HepG2 (cell line): ENCODE results near the gene FOXS1. TPM values are rescaled to one million over a fixed set of nuclear protein-coding genes. Genes with fewer than 3 reads are reported as not detected.

Experiments used
- ADNP ChIP-seq: sonication (generic); formaldehyde crosslinking; IDR thresholded peaks from 2 replicates; pipeline ENCODE4 v1.4.0; 2020; ENCODE audit warnings: missing genetic modification reagents
- ARNT ChIP-seq: fragments of 450-650 bp; IDR thresholded peaks from 2 replicates; pipeline ENCODE4 v1.6.1; 2017
- ATF3 ChIP-seq: sonication (generic); formaldehyde crosslinking; IDR thresholded peaks from 2 replicates; pipeline ENCODE4 v1.4.0; 2020; ENCODE audit warnings: missing genetic modification reagents
- ATF5 ChIP-seq: sonication (generic); formaldehyde crosslinking; IDR thresholded peaks from 2 replicates; pipeline ENCODE4 v1.4.0; 2020; ENCODE audit warnings: mild to moderate bottlenecking, low read depth, missing genetic modification reagents
- EED ChIP-seq: sonication (generic); formaldehyde crosslinking; IDR thresholded peaks from 2 replicates; pipeline ENCODE4 v1.5.0; 2020; ENCODE audit warnings: mild to moderate bottlenecking, missing genetic modification reagents
- FOXO1 ChIP-seq: sonication (generic); formaldehyde crosslinking; IDR thresholded peaks from 2 replicates; pipeline ENCODE4 v1.4.0; 2020; ENCODE audit warnings: missing genetic modification reagents
- HOXA7 ChIP-seq: sonication (generic); formaldehyde crosslinking; IDR thresholded peaks from 2 replicates; pipeline ENCODE4 v1.8.1; 2022; ENCODE audit warnings: mild to moderate bottlenecking, missing genetic modification reagents, moderate library complexity
- KLF11 ChIP-seq: IDR thresholded peaks from 2 replicates; pipeline ENCODE4 v1.6.1; 2016; ENCODE audit warnings: missing compliant biosample characterization
- LBX2 ChIP-seq: sonication (generic); formaldehyde crosslinking; IDR thresholded peaks from 2 replicates; pipeline ENCODE4 v1.5.0; 2020; ENCODE audit warnings: missing genetic modification reagents, mild to moderate bottlenecking, borderline replicate concordance
- MAFF ChIP-seq: IDR thresholded peaks from 2 replicates; pipeline ENCODE4 v1.6.1; 2011; ENCODE audit warnings: low read depth, low read length, improper control_type of control experiment
- PBX2 ChIP-seq: IDR thresholded peaks from 2 replicates; pipeline ENCODE4 v1.6.1; 2016; ENCODE audit warnings: control low read depth
- REXO4 ChIP-seq: sonication (generic); formaldehyde crosslinking; IDR thresholded peaks from 2 replicates; pipeline ENCODE4 v1.8.0; 2022; ENCODE audit warnings: missing genetic modification reagents, mild to moderate bottlenecking, borderline replicate concordance
- SRSF9 ChIP-seq: fragments of 200-400 bp; formaldehyde crosslinking; IDR thresholded peaks from 2 replicates; pipeline ENCODE4 v1.6.1; 2018; ENCODE audit warnings: borderline replicate concordance, mild to moderate bottlenecking, low read depth, low read length; ENCODE audit not compliant: insufficient read depth, poor library complexity, severe bottlenecking
- TFDP1 ChIP-seq: IDR thresholded peaks from 2 replicates; pipeline ENCODE4 v1.6.1; 2016; ENCODE audit warnings: missing compliant biosample characterization, missing genetic modification reagents, borderline replicate concordance
- ZNF225 ChIP-seq: sonication (generic); formaldehyde crosslinking; IDR thresholded peaks from 2 replicates; pipeline ENCODE4 v1.4.0; 2020; ENCODE audit warnings: mild to moderate bottlenecking, missing genetic modification reagents
- ZNF276 ChIP-seq: sonication (generic); formaldehyde crosslinking; IDR thresholded peaks from 2 replicates; pipeline ENCODE4 v1.4.0; 2020; ENCODE audit warnings: mild to moderate bottlenecking, low read depth, missing genetic modification reagents
- ZNF510 ChIP-seq: sonication (generic); formaldehyde crosslinking; IDR thresholded peaks from 2 replicates; pipeline ENCODE4 v1.4.0; 2020; ENCODE audit warnings: low read depth, mild to moderate bottlenecking, missing genetic modification reagents
- ZNF558 ChIP-seq: sonication (generic); formaldehyde crosslinking; IDR thresholded peaks from 2 replicates; pipeline ENCODE4 v1.9.0; 2022; ENCODE audit warnings: mild to moderate bottlenecking, missing genetic modification reagents, borderline replicate concordance
- ZNF777 ChIP-seq: sonication (generic); formaldehyde crosslinking; IDR thresholded peaks from 2 replicates; pipeline ENCODE4 v1.4.0; 2020; ENCODE audit warnings: missing genetic modification reagents
- ZNF781 ChIP-seq: sonication (generic); formaldehyde crosslinking; IDR thresholded peaks from 2 replicates; pipeline ENCODE4 v1.5.1; 2020; ENCODE audit warnings: borderline replicate concordance, mild to moderate bottlenecking, missing genetic modification reagents; ENCODE audit errors: not compliant biosample characterization
- ZNF839 ChIP-seq: sonication (generic); formaldehyde crosslinking; IDR thresholded peaks from 2 replicates; pipeline ENCODE4 v1.4.0; 2020; ENCODE audit warnings: missing genetic modification reagents, mild to moderate bottlenecking, borderline replicate concordance
- polyA plus RNA-seq, 8 experiments: library from polyadenylated mRNA; depleted of rRNA in 3 of 8; stranded (reverse) in 7 of 8; unstranded in 1 of 8; fragments of >200 nt; fragmentation: Illumina TruSeq in 4 of 8; extraction: Trizol in 4 of 8; gene quantifications; 2 replicates each; pipeline versions ENCODE4 v1.2.1 to v1.2.3, GENCODE V29; 2011 to 2016; ENCODE audit warnings: low read depth in 4 of 8, missing spikeins in 1 of 8, mixed read lengths in 1 of 8; ENCODE audit not compliant: insufficient read depth in 1 of 8
- total RNA-seq, 5 experiments: library from RNA; depleted of rRNA; stranded (reverse); fragments of >200 nt; fragmentation: Illumina TruSeq; extraction: Trizol; gene quantifications; 2 replicates each; pipeline ENCODE4 v1.2.3, GENCODE V29; 2016; ENCODE audit warnings: low read depth in 1 of 5

Gene FOXS1
- total and polyA plus RNA-seq, 2 of the 13 experiments (the other 11 are each of a cell fraction or from before 2014, with no cell fraction given) = not detected

GRCh38 chr20:31879143-31879987 lies 34.0 kb upstream of the FOXS1 start (continued):
- peak; percentile 46; the same call in 1 of the 2 replicates for TF ChIP-seq TFDP1 (CRISPR knock-in tag)
- no peak for TF ChIP-seq REXO4
- no peak for TF ChIP-seq ATF3 (CRISPR knock-in tag)
- TF ChIP-seq ATF5 = 0 out of 2 replicates have a peak, but pooled peaks have one; percentile 66
- TF ChIP-seq ZNF276 = peak; percentile 91
- peak; percentile 43; the same call in 1 of the 2 replicates for TF ChIP-seq LBX2 (CRISPR knock-in tag)
- TF ChIP-seq ZNF510 = no peak; the same call in 1 of the 2 replicates
- peak; percentile 45; the same call in 1 of the 2 replicates for TF ChIP-seq FOXO1
- no peak; the same call in 1 of the 2 replicates for TF ChIP-seq ZNF839 (CRISPR knock-in tag)
- TF ChIP-seq ADNP (CRISPR knock-in tag) = peak; percentile 86
- no peak for TF ChIP-seq ZNF558
- peak; percentile 37; the same call in 1 of the 2 replicates for TF ChIP-seq ZNF777 (CRISPR knock-in tag)
- peak; percentile 65; the same call in 1 of the 2 replicates for TF ChIP-seq KLF11
- 0 out of 2 replicates have a peak, but pooled peaks have one; percentile 11 for TF ChIP-seq EED (CRISPR knock-in tag)
- TF ChIP-seq ZNF225 (CRISPR knock-in tag) = peak; percentile 59; the same call in 1 of the 2 replicates
- TF ChIP-seq ARNT = no peak
- no peak for TF ChIP-seq MAFF
- TF ChIP-seq ZNF781 (CRISPR knock-in tag) = peak; percentile 97
- no peak for TF ChIP-seq SRSF9
- no peak for TF ChIP-seq PBX2 (CRISPR knock-in tag)
- TF ChIP-seq HOXA7 = no peak
